GM18519 (cell line): Measurements from ENCODE around the gene PHACTR4.
"Not testable (repeated sequence)": the region's sequence is repeated elsewhere in the genome, so short reads cannot be mapped to it uniquely, and the experiment has no call there.

ENCODE experiments used
- ATAC-seq: cut with Tn5 transposase; IDR thresholded peaks from one replicate; pipeline ENCODE4 v1.9.1; 2021; ENCODE audit warnings: mild to moderate bottlenecking, moderate library complexity; ENCODE audit not compliant: unreplicated experiment, low FRiP score

The PHACTR4 gene

DNA sequence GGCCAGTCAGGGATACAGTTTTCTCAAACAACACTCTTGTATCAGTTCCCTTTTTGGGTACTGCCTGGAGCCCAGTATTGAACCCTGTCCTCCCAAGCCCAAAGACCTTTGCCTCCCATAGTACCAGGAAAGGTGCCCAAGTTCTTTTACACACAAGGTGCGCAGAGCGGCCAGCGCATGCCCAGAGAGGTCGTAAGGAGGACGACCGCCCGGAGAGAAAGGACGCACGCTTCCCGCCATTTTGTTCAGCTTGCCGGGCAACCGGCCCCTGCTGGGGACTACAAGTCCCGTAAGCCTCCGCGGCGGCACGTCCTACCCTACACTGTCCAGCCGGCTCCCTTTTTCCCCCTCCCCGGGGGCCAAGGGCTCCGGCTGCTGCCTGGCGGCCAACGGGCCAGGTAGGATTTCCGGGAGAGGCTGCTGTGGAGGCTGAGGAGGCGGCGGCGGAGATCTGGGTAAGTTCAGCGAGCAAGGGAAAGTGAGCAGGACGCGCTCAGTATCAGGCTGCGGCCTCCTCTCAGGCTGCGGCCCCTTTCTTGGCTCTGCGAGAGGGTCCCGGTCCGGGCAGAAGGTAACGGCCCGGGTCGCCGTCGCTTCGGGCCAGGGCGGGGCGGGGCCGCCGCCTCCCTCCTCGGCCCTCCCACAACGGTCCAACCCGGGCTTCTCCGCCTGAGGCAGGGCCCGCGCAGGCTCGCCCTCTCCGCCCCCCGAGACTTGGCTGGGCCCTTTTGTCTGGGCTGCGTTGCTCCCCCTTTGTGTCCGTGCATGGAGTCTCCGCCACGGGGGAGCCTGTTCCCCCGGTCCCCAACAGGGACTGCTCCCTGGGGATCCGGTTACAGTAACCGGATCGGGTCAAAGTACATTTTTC is at the start of gene PHACTR4:
Gene PHACTR4, plus strand, starts transcription at position 370 of the 868 bp plus-strand sequence. CDS start 37,708 bp downstream, outside the sequence.
- ATAC-seq: peak; percentile 80

DNA sequence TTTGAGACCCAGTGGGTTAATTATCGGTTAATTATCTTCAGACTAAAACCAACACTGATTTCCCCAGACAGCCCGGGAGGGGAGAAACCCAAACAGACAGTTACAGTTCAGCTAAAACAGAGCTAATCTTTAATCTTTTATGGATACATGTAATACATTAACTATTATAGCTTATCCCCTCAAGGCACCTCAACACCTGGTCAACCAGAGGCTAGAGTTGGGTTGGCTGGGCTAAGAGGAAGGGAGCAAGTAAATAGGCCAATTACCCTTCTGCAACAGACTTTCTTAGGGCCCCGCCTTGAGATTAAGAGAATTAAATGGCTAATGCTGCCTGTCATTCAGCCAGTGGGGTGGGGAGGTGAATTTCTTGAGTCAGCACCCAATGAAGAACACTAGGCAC is 47.3 kb upstream of the PHACTR4 start:
- ATAC-seq: no peak

DNA sequence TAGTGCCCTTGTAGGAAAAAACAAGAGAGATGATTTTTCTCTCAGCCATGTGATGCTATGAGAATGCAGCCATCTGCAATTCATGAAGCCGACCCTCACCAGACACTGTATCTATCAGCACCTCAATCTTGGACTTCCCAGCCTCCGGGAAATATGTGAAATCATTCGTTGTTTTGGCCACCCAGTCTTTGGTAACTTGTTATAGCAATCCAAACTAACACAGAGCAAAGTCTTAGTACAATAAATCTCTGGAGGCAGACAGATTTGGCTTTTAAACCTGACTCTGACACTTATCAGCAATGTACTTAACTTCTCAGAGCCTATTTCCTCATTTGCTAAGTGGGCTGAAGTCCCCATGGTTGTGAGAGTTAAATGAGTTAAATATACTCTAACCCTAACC is 45.8 kb upstream of the PHACTR4 start:
- ATAC-seq: no peak

DNA sequence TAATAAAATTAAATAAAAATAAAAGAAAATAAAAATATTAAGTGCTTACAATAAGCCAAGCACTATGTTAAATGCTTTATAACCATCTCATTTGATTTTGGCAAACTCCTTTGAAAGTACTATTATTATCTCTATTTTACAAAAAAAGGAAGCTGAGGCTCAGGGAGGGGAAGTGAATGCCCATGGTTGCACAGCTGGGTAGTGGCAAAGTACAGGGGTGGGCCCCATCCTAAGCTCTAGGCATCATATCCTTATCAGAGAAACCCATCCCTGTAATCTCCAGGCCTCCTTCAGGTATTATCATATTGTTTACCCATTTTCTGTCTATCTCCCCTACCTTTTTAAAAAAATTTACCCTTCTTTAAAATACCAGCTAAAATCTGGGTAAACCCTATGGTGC is 43.0 kb upstream of the PHACTR4 start:
- no peak for ATAC-seq

DNA sequence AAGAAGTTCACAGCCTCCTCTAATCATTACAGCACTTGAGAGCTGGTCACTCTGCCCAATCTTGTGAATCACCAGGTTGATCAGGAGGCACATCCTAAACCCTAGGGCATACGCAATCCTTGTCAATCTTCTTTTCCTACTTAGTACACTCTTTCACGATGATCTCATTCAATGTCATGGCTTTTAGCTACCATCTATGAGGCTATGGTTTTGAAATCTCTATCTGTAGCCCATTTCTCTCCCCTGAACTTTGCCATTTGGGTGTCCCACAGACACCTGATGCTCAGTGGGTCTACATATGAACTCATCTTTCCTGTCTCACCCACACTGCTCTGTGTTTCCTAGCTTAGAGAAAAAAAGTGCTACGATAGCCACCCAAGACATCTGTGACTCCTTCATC is 42.6 kb upstream of the PHACTR4 start:
- ATAC-seq: no peak

DNA sequence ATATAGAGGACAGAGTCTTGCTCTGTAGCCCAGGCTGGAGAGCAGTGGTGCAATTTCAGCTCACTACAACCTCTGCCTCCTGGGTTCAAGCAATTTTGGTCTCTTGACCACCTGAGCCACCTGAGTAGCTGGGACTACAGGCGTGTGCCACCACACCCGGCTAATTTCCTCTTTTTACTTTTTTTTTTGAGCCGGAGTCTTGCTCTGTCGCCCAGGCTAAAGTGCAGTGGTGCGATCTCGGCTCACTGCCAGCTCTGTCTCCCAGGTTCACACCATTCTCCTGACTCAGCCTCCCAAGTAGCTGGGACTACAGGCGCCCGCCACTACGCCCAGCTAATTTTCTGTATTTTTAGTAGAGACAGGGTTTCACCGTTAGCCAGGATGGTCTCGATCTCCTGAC is 42.1 kb upstream of the PHACTR4 start:
- not testable (repeated sequence) for ATAC-seq

DNA sequence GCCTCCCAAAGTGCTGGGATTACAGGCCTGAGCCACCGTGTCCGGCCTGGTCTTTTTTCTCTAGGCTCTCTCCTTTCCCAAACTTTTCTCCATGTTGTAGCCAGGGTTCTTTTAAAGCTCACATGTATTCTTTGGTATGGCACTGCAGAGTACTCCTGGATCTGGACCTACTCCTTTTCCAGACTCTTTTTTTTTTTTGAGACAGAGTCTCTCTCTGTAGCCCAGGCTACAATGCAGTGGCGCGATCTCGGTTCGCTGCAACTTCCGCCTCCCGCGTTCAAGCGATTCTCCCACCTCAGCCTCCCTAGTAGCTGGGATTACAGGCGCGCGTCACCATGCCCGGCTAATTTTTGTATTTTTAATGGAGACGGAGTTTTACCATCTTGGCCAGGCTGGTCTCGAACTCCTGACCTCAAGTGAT is 41.3 kb upstream of the PHACTR4 start:
- no peak for ATAC-seq

DNA sequence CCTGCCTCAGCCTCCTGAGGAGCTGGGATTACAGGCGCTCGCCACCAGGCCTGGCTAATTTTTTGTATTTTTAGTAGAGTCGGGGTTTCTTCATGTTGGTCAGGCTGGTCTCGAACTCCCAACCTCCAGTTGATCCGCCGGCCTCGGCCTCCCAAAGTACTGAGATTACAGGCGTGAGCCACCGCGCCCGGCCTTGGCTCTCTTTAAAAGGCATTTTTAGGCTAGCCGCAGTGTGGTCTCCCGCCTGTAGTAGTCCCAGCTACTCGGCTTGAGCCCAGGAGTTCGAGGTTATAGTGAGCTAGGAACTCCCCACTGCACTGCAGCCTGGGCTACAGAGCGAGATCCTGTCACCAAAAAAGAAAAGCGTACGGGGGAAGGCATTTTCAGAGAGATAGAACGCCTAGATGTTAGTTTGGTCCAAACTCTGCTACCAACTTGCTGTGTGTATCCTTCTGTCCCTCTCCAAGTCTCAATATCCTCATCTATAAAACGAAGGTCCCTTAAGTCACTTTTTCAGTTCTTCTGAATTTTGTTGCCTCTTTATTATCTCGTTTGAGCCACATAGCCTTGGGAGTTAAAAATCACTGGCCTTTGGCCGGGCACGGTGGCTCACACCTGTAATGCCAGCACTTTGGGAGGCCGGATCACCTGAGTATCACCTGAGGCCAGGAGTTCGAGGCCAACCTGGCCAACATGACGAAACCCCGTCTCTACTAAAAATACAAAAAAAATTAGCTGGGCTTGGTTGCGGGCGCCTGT is 40.0 kb upstream of the PHACTR4 start:
- no peak for ATAC-seq

DNA sequence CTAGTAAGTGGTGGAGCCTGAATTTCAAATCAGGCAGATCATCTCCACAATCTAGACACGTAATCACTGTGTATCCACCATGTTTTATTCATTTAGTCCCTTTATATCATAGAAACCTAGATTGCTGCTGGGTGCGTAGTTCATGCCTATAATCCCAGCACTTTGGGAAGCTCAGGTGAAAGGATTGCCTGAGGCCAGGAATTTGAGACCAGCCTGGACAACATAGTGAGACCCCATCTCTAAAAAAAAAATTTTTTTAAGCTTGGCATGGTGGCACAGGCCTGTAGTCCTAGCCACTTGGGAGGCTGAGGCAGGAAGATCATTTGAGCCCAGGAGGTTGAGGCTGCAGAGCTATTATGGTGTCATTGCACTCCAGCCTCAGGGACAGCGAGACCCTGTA is 30.6 kb upstream of the PHACTR4 start:
- no peak for ATAC-seq

DNA sequence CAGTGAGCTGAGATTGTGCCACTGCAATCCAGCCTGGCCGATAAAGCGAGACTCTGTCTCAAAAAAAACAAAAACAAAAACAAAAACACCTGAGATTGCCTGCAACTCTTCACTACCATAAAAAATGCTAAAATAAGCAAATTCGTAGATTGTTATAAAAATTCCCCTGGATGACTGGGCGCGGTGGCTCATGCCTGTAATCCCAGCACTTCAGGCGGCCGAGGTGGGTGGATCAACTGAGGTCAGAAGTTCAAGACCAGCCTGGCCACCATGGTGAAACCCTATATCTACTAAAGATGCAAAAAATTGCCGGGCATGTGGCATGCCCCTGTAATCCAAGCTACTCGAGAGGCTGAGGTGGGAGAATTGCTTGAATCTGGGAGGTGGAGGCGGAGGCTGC is 30.0 kb upstream of the PHACTR4 start:
- no peak for ATAC-seq

DNA sequence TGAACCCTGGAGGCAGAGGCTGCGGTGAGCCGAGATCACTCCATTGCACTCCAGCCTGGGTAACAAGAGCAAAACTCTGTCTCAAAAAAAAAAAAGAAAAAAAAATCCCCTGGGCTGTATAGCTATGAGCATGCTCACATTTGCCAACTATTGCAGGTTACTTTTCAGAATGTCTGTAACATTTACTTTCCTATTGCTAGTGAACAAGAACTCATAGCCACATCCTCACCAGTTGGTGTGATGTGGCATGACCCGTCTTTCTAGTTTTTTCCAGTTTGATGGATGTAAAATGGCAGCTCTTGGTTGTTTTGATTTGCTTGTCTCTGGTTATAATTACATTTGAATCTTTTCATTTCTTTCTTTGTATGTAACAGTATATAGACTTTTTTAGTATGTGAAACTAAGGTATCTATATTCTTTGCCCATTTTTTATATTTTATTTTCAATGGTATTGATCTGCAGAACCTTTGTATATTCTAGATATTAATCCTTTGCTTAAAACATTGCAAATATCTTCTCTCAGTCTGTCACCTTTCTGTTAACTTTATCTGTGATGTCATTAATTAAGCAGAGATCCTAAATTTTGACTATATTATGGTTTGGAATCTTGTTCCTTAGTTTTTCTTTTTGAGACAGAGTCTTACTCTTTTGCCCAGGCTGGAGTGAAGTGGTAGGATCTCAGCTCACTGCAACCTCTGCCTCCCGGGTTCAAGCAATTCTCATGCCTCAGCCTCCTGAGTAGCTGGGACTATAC is 29.1 kb upstream of the PHACTR4 start:
- ATAC-seq: no peak

DNA sequence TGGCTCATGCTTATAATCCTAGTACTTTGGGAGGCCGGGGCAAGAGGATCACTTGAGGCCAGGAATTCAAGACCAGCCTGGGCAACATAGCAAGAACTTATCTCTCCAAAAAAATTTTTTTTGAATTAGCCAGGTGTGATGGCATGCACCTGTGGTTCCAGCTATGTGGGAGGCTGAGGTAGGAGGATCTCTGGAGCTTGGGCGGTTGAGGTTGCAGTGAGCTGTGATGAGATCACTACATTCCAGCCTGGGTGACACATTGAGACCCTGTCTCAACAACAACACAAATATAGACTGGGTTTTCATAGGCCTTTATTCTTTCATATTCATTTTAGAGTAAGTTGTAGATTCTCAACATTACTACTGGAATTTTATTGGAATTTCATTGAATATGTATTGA is 27.9 kb upstream of the PHACTR4 start:
- ATAC-seq: no peak

DNA sequence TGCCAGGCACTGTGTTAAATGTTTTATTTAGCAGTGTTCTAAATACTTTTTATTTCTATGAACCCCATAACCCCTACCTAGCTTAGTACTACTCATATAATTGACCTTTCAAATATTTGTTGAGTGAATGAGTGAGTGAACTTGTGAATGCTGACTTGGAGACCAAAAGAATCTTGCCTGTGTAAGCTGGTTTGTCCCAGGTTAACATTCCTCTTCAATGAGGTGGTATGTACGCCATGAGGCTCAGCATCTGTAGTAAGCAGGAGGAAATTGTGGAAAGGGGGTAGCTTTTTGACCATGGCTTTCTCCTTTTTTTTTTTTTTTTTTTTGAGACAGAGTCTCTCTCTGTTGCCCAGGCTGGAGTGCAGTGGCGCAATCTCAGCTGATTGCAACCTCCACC is 26.1 kb upstream of the PHACTR4 start:
- no peak for ATAC-seq

DNA sequence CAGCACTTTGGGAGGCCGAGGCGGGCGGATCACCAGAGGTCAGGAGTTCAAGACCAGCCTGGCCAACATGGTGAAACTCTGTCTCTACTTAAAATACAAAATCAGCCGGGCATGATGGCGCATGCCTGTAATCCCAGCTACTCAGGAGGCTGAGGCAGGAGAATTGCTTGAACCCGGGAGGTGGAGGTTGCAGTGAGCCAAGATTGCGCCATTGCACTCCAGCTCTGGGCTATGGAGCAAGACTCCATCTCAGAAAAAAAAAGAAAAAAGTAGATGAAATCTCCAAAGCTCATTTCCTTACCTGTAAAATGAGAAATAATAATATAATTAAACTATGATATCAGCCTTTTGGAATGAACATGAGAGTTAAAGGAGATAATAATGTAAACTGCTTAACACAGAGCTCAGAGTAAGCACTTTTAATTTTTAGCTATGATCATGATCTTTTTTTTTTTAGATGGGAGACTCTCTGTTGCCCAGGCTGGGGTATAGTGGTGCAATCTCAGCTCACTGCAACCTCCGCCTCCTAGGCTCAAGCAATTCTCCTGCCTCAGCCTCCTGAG is 16.2 kb upstream of the PHACTR4 start:
- ATAC-seq: not testable (repeated sequence)

DNA sequence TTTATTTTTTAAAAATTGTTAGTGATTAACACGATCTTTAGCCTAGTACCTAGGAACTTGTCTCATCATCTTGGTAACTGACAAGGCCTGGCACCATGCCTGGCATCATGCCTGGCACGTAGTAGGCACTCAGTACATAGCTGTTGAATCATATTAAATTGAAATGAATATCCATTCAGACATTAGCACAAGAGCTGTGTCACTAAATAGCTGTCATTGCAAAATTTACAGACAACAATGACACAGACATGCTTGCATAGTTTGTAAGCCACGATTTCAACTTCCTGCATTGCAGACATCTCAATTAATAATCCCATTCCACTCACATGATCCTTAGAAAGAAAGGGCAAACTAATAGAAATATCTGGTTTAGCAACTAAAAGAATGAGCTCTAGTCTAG is 15.4 kb upstream of the PHACTR4 start:
- no peak for ATAC-seq

DNA sequence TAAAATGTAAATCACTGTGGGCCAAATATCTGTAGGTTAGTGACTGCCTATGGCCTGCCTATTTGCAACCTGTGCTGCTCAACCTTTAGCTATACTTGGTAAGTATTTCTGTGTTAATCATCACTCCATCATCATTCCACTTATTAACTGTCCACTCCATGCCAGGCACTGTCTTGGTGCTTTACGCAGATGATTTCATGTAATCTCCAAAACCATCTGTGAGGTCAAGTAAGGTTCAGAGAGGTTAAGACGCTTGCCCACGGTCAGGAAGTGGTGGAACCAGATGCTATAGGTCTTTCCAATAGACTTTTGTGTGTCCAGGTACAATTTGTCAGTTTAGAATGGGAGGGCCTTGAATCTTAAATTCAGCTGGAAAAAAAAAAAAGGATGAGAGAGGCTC is 10.8 kb upstream of the PHACTR4 start:
- no peak for ATAC-seq

DNA sequence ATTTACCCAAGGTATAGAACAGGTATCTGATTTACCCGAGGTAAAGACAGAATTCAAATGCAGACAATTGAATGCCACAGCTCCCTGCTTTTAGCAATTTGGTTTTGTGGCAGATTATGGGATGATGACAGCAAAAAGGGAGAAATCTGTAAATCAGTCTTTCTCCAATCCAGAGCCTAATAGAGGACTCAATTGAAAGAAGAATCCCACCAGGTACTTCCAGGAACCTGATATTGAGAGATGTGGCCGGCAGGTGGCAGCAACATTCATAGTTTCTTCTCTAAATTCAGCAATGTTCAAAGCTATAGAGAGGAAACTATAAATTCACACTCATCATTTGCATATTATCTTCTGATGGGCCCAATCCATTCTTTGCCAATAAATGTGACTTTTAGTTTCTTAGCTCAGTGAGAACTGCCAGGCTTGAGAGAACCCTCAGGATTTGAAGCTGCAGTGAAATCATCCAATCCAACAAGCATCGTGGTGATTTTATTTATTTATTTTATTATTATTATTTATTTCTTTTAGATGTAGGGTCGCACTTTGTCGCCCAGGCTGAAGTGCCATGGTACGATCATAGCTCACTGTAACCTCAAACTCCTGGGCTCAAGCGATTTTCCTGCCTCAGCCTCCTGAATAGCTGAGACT is 9.8 kb upstream of the PHACTR4 start:
- no peak for ATAC-seq

DNA sequence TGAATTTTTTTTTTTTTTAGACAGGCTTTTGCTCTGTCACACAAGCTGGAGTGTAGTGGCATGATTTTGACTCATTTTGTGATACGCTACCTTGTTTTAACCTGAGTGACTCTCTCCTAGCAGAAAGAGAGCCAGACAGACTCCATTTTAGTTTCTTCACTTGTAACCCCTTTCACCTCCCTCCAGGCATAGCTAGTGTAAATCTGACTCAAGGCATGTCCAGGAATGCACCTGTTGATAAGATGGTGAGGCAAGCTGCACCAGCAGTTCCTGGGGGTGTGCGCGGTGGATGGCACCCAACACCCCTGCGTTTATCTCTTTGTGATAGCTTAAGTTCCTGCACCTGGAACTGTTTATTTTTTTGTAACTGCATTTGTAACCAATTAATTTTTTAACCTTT is 4.7 kb upstream of the PHACTR4 start:
- ATAC-seq: no peak

DNA sequence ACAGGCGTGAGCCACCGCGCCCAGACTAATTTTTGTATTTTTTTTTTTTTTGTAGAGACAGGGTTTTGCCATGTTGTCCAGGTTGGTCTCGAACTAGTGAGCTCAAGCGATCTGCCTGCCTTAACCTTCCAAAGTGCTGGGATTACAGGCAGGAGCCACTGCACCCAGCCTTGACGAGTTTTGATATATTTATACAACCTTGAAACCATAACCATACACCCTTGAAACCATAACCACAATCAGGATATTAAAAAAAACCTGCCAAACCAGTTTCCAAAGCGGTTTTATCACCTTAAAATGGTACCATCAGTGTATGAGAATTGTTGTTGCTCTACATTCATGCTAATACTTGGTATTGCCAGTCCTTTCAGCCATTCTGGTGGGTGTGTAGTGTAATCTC is 3.7 kb upstream of the PHACTR4 start:
- no peak for ATAC-seq

DNA sequence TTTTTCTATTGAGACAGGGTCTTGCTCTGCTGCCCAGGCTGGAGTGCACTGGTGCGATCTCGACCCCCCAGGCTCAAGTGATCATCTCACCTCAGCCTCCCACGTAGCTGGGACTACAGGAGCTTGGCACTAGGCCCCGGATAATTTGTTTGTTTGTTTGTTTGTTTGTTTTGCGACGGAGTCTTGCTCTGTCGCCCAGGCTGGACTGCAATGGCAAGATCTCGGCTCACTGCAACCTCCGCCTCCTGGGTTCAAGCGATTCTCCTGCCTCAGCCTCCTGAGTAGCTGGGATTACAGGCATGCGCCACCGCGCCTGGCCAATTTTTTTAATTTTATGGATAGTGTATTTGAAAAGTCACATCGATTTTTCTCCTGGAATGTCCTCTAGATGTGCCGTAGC is 932 bp upstream of the PHACTR4 start:
- not testable (repeated sequence) for ATAC-seq
